Suprapubic skin (tissue), 4 donors: ENCODE data around the gene PPP1R13B. TPM values are rescaled to one million over a fixed set of nuclear protein-coding genes. Genes with fewer than 3 reads are reported as not detected.

Experiments
- DNase-seq, 2 donors: peaks; one replicate each; pipeline ENCODE4 v3.0.0-alpha.2; 2019; ENCODE audit warnings: low spot score in 2 of 2
- H3K27ac ChIP-seq: fragments of 200-600 bp; sonication (generic); one replicate; pipeline ENCODE4 v1.5.1; 2019
- H3K27me3 ChIP-seq: fragments of 200-600 bp; sonication (generic); one replicate; pipeline ENCODE4 v1.5.1; 2019
- H3K36me3 ChIP-seq: fragments of 200-600 bp; sonication (generic); one replicate; pipeline ENCODE4 v1.5.1; 2019
- H3K4me1 ChIP-seq: fragments of 200-600 bp; sonication (generic); one replicate; pipeline ENCODE4 v1.5.1; 2019
- H3K4me3 ChIP-seq: fragments of 200-600 bp; sonication (generic); one replicate; pipeline ENCODE4 v1.5.1; 2019; ENCODE audit warnings: mild to moderate bottlenecking
- H3K9me3 ChIP-seq: fragments of 200-600 bp; sonication (generic); one replicate; pipeline ENCODE4 v1.5.1; 2019
- EP300 ChIP-seq: sonication (generic); formaldehyde crosslinking; IDR thresholded peaks from one replicate; pipeline ENCODE4 v1.6.1; 2017; ENCODE audit warnings: antibody characterized with exemption
- POLR2A ChIP-seq, 2 donors: fragments of 450-650 bp; IDR thresholded peaks; one replicate each; pipeline ENCODE4 v1.6.1; 2017; ENCODE audit warnings: antibody characterized with exemption in 2 of 2, mild to moderate bottlenecking in 2 of 2, moderate library complexity in 2 of 2
- POLR2AphosphoS5 ChIP-seq, 3 donors: sonication (generic); formaldehyde crosslinking; IDR thresholded peaks; one replicate each; pipeline ENCODE4 v1.6.1; 2017; ENCODE audit warnings: antibody characterized with exemption in 3 of 3
- WGBS: methylation state at CpG from one replicate; pipeline ENCODE4 v1.1.5; 2018; 5-methylcytosine and 5-hydroxymethylcytosine counted together
- total RNA-seq, 4 donors: library from RNA; depleted of rRNA; stranded (reverse); fragments of >200 nt; gene quantifications; one replicate each; pipeline ENCODE4 v1.1.0, GENCODE V29; 2016
- TF ChIP-seq, protein P1 (sequence below), 2 donors: fragments of 200-600 bp in 1 of 2; fragments of 450-650 bp in 1 of 2; sonication (generic) in 1 of 2; IDR thresholded peaks; one replicate each; pipeline ENCODE4 v1.5.1; 2016 to 2019; ENCODE audit warnings: antibody characterized with exemption in 2 of 2, mild to moderate bottlenecking in 1 of 2, moderate library complexity in 1 of 2

Gene PPP1R13B
- total RNA-seq, 4 donors from 2014 or later = 21.7 to 51.6 (median 36.4) TPM

DNA sequence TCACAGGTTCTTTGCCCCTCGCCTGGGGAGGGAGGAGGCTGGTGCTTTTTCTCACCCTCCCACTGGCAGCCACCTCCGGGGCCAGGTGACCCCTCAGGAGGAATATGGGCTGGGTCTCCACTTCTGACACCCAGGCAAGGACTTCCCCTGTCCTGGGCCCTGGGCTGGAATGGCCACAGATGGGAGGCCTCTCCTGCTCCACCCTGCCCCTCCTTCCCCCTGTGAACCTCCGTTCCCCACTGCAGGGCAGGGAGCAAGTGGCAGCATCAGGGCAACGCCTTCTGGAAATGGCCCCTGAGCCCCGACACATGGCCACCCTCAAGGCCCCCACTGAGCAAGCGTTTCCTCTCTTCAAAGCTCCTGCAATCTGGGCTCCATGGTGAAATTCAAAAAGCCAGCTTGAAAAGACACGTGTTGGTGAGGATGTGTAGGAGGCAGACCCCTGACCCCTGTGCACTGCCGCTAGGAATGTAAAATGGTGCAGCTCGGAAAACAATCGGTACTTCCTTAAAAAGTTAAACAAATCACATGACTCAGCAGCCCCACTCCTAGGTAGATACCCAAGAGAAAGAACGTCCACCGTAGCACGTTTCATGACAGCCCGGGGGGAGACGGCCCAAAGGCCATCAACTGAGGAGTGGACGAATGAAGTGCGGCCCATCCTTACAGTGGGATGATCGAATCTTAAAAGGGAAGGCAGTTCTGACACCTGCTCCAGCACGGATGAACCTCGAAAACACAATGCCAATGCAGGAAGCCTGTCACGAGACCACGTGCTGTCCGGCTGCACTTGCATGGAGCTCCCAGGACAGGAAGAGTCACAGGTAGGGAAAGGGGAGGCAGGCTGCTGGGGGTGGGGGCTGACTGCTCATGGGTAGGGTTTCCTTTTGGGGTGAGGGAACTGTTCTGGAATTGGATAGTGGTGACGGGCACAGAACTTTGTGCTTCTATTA, 143.7 kb downstream of the PPP1R13B start:
- TF ChIP-seq POLR2AphosphoS5 (IDR thresholded peaks at IDR 0.05) = no peak
- no peak for TF ChIP-seq POLR2A (IDR thresholded peaks at IDR 0.05)
- TF ChIP-seq EP300 = no peak
- TF ChIP-seq, protein P1, sequence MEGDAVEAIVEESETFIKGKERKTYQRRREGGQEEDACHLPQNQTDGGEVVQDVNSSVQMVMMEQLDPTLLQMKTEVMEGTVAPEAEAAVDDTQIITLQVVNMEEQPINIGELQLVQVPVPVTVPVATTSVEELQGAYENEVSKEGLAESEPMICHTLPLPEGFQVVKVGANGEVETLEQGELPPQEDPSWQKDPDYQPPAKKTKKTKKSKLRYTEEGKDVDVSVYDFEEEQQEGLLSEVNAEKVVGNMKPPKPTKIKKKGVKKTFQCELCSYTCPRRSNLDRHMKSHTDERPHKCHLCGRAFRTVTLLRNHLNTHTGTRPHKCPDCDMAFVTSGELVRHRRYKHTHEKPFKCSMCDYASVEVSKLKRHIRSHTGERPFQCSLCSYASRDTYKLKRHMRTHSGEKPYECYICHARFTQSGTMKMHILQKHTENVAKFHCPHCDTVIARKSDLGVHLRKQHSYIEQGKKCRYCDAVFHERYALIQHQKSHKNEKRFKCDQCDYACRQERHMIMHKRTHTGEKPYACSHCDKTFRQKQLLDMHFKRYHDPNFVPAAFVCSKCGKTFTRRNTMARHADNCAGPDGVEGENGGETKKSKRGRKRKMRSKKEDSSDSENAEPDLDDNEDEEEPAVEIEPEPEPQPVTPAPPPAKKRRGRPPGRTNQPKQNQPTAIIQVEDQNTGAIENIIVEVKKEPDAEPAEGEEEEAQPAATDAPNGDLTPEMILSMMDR (IDR thresholded peaks at IDR 0.05) = no peak
- Histone ChIP-seq H3K9me3 (no peaks in the 10 kb centered on the region), H3K27me3 (no peaks in the 10 kb centered on the region), H3K36me3 (peaks cover 74% of the 10 kb centered on the region), H3K27ac (no peak overlapping the region), H3K4me1 (peaks cover 41% of the 10 kb centered on the region), H3K4me3 (no peak overlapping the region)
- DNase-seq = peak in 1 of 2 donors; percentile 59
- WGBS = 74% methylated on average over 19 of the region's 24 CpGs

DNA sequence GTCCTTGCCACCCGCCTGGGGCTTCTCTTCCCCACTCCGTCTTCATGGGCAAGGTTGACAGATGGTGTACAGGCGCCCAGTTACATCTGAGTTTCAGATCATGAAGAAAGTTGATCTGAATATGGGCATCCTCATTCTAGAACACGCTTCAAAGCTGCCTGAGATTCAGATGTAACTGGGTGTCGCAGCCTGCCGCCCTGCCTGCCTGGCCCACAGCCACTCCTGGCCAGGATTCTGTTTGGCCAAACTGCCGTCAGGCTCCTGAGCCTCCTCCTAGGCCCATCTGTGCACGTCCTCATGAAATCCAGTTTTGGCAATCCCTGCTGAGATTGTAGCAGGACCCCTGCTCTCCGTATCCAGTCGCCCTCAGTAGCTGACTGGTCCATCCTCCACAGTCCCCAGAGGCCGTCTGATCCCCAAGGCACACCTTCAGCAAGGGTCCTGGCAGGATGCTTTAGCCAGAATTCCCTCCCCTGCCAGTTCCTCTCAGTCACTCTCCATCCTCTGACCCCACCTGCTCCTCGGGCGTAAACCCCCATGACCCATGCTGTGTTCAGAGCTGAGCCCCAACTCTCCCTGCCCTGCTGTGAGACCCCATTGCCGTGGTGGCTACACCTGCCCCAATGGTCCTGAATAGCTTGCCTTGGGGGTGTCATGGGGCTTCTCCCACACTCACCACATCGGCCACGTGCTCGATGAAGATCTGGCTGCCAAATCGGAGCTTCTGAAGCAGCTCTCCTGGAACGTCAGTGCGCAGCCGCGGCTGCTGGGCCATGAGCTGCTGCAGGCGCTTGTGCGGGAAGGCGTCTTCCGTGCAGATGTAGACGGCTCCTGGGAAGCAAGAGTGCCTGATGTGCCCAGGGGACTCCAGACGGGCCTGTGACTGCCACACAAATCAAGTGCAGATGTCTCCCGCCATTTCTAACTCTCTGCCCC, 144.6 kb downstream of the PPP1R13B start:
- TF ChIP-seq POLR2AphosphoS5 (IDR thresholded peaks at IDR 0.05) (no peak), EP300 (no peak), POLR2A (IDR thresholded peaks at IDR 0.05) (no peak)
- TF ChIP-seq, protein P1 (IDR thresholded peaks at IDR 0.05) = no peak
- H3K36me3 ChIP-seq = peaks cover 78% of the 10 kb centered on the region
- H3K27ac ChIP-seq = no peak overlapping the region
- 90% methylated on average over 15 of the region's 29 CpGs for WGBS
- peaks cover 41% of the 10 kb centered on the region for H3K4me1 ChIP-seq
- DNase-seq = peak in 1 of 2 donors; percentile 49
- H3K4me3 ChIP-seq = no peak overlapping the region
- H3K9me3 ChIP-seq = no peaks in the 10 kb centered on the region
- no peaks in the 10 kb centered on the region for H3K27me3 ChIP-seq

DNA sequence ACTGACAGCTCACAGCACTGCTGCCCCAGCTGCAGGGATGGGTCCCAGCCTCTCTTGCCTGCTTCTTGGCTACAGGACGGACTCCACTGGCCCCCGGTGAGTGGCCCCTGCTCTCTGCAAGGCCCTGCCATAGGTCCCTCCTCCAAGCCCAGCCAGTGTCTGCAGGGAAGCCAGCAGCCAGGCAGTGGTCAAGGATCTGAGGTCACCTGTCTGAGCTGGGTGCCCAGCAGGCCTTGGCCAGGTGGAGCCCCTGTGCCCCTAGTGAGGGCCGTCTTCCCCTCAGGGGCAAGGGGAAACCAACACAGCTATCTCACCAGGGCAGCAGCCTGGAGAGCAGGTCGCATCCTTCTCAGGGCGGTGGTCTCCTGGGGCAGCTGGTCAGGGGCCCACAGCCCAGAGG, 145.3 kb downstream of the PPP1R13B start:
- DNase-seq = no peak
- peaks cover 41% of the 10 kb centered on the region for H3K4me1 ChIP-seq
- H3K27me3 ChIP-seq = no peaks in the 10 kb centered on the region
- 87% methylated on average over 2 of the region's 5 CpGs for WGBS
- H3K27ac ChIP-seq = no peak overlapping the region
- no peaks in the 10 kb centered on the region for H3K9me3 ChIP-seq
- TF ChIP-seq POLR2A (IDR thresholded peaks at IDR 0.05) (no peak), EP300 (no peak), POLR2AphosphoS5 (IDR thresholded peaks at IDR 0.05) (no peak)
- TF ChIP-seq, protein P1 (IDR thresholded peaks at IDR 0.05) = no peak
- H3K36me3 ChIP-seq = peaks cover 78% of the 10 kb centered on the region
- no peak overlapping the region for H3K4me3 ChIP-seq

DNA sequence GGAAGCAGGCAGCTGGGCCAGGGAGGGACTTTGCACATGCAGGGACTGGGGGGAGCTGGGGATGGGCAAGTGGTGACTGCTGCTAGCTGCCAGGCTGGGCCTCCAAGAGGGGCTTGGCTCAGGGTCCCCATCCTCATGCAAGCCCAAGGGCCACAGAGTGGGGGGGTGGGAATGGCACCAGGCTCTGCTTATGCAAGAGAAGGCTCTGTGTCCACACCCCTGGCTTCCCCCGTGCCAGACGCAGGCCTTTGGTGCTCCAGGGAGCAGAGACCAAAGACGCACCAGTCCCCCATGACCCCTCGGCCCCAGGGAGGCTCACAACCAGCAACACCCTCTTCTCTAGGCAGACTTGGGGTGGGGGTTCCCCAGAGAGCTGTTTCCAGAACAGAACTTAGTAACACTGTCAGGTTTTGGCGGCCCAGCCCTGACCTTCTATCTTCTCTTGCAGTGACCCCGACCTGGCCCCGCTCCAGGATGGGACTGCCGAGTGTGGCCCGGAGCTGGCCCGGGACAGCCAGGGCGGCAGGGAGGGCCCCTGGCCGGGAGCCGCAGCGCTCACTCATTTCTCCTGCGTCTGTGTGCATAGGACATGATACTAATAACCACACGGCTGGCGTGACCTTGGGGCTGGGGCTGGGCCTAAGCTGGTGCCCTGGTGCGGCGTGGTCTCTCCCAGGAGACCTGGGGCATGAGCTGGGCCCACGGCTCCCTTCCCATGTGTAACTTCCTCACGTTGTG, 146.5 kb downstream of the PPP1R13B start:
- Histone ChIP-seq H3K9me3 (no peaks in the 10 kb centered on the region), H3K27ac (no peak overlapping the region), H3K4me1 (peaks cover 49% of the 10 kb centered on the region), H3K4me3 (no peak overlapping the region), H3K27me3 (no peaks in the 10 kb centered on the region), H3K36me3 (peaks cover 68% of the 10 kb centered on the region)
- WGBS = 84% methylated on average over 17 of the region's 21 CpGs
- DNase-seq = peak in 1 of 2 donors; percentile 68
- TF ChIP-seq, protein P1 (IDR thresholded peaks at IDR 0.05) = no peak
- TF ChIP-seq EP300 (no peak), POLR2AphosphoS5 (IDR thresholded peaks at IDR 0.05) (no peak), POLR2A (IDR thresholded peaks at IDR 0.05) (no peak)
